GM21447 (cell line): ENCODE data around the gene TXNDC8.
A peak's percentile ranks its signal among the peaks of the same experiment; 100 is the strongest.

Experiments
- ATAC-seq: cut with Tn5 transposase; IDR thresholded peaks from one replicate; pipeline ENCODE4 v1.9.1; 2021; ENCODE audit not compliant: unreplicated experiment

TXNDC8 gene

DNA sequence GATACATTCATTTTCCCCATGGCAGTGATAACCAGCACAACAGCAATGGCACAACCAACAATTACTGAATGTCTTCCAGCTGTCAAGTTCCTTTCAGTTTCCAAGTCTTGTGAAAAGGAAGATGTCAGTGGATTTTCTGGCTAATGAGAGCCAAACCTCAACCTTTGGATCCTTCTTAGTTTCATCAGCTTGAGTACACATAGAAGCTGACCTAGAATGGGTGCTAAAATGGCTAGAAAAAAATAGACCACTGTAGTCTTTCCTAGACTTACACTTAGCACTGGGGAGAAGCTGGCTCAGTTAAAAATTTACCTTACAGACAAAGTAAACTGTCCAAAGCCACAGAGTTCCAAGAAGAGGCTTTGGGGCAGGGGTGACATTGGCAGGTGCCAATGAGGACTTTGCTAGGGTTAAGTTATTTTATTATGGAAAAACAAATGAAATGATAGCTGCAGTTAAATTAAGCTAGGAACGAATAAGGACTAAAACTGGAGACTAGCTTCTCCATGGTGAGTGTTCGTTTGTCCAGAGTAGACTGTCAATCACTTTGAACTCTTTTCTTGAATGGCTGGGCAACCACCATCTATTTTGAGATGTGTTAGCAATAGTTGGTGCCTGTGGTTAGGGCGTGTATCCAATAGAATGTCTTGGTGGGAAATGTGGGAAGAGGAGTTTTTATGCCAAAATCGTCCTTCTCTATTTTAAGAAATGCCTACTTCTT, 55.5 kb downstream of the TXNDC8 start:
- ATAC-seq: no peak

DNA sequence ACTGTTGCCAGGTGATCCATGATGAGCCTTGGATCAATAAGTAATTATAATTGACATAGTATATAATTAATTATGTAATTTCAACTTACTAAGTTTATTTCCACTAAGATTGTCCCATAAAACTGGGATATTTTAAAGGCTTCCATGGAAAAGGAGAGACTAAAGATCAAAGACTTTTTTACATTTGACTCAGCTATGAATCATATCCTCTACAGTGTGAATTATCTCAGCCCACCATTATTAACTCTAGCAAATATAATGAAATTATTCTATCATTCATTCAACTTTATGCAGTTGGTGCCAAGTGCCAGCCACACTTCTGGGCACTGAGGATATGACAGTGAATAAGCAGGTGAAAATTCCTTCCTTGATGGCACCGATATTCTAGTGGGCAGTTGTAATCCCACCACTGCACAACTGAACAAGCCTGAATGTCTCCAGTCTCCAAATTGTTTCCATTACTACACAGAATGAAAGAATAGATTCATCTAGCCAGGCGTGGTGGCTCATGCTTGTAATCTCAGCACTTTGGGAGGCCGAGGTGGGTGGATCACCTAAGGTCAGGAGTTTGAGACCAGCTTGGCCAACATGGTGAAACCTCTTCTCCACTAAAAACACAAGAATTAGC, 59.5 kb downstream of the TXNDC8 start:
- ATAC-seq: no peak

DNA sequence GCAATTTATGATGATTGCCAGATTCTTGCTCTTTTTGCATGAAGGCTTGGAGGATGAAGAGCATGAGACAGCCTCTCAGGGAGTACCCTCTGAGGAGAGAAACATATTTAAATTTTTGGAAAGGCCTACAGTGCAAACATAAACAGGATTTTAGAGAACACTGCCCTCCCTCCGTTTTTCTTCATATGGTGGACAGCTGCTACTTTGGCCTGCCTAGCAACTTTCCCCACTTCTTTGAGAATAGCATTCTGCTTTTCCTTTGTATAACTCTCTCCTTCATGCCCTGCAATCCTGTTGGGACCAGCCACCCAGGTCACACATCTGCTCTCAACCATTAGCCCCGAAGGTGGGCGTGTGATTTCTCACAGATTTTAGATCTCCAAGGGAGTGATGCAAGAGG, 60.9 kb downstream of the TXNDC8 start:
- ATAC-seq: no peak

DNA sequence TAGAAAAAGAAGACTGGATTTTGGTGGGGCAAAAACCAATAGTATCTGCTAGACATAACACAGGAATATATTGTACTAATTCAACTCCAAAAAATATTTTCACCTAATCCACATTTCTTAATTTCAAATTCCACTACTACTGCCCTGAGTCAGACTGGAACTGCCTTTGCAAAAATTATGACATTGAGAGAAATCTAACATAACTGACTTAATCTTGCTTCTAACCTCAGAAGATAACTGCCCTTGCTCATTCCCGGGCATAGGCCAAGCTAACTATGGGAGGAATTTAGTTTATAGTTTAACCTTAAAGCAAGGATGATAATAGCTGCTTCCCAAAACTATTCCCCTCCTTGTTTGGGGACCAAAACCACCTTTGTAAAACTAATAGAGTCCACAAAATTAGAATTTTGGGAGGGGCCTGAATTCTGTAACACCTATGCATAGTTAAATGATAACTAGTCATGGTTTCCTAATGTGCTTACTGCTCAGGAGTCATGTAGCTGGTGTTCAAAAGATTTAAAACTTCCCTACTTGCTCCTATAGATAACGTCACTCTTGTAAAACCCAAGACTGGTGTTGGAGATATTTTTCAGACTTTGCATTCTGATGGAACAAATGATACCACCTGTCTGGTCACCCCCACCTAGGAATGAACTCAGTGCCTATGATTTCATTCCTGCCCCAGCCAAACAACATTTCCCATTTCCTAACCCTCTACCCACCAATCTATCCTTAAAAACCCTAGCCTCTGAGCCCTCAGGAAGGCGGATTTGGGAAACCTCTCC, 67.3 kb downstream of the TXNDC8 start:
- ATAC-seq: no peak

DNA sequence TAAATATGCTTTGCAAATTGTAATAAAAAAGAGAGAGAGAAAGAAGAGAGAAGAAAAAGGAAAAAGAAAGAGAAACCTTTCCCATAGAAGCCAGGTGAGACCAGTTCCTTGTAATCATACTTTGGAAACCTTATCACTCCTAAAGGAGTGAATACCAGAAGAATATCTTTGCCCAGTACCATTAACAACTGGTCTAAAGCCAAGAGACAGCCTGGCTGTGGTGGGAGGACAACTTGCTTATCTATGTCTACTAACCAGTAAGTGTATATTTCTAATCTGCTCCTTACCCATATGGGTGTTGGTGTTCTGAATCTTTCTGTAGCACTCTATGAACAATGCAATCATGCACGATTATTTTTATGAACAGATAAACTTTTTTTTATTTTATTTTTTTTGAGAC, 70.9 kb downstream of the TXNDC8 start:
- no peak for ATAC-seq

DNA sequence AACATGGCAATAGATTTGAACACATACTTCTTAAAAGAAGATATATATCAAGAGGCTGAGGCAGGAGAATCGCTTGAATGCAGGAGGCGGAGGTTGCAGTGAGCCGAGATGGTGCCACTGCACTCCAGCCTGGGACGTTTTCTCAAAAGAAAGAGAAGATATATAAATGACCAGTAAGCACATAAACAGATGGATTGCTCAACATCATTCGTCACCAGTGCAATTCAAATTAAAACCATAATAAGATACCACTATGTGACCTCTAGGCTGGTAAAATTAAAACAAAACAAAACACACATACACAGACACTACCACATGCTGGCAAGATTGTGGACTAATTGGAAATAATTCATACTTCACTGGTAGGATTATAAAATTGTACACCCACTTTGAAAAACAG, 76.0 kb downstream of the TXNDC8 start:
- ATAC-seq: no peak

DNA sequence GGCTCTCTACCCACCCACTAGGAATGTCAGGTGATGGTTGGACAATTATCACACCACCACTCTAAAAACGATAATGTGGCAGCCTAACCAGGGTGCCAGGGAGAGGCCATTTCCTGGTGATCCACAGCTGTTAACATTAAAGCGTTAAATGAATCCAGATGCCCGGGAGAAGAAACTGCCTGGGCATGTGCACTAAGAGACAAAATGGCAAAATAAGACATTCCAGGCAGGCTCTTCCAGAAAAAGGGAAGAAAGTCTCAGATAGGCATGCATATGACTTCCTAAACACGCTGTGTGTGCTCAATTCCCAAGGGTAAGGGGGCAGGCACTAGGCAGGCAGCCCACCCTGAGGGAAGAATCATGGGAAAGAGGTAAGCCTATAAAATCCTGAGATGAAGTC, 76.8 kb downstream of the TXNDC8 start:
- no peak for ATAC-seq

DNA sequence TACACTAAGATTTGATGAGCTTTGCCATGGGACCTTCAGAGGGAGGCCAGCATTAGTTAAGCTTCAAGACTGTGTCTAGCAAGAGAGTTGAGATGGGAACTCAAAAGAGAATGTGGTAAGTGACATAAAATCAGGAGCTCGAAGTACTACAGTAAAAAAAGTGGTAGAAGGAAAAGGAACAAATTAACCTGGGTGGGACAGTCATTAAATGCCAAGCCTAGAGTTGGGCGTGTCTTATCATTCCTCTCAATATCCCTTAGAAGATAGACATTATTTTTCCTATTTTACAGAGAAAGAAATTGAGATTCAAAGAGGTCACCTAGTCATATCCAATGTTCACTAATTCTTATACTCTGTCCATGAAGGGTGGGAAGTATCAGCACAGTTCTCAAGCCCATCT, 78.1 kb downstream of the TXNDC8 start:
- ATAC-seq: no peak

DNA sequence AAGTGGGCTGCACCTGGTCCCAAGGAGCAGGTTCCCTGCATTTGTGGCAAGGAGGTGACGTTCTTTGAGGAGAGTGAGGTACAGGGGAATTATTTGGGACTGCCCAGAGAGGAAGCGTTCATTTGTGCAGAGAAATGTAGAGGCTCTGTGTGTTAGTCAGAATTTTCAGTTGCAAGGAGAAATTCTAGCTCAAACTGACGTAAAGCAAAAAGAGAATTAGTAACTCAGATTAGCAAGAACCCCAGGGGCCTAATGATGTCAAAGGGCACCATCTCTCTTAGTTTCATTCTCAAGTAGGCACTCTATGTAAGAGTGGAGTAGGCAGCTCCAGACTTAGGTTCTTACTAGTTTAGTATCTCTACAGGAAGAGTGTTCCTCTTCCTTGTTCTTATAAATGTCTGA, 79.0 kb downstream of the TXNDC8 start:
- no peak for ATAC-seq

DNA sequence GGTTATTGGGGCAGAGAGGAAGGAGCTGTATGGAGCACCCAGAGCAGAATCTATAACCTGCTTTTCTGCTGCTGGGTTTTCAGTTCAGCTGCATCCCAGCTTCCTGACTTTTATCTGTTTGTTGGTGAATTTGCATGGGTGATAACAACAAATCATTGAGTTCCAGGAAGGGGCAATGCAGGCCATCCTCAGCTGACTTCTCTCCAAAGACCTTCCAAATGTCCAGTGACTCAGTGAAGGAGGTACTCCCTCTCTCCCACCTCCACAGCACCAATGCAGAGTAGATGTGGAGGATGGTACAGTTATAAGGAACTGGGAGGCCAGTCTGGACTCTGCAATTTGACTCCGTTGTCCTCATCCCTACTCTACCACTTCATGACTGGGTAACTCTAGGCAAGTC, 79.7 kb downstream of the TXNDC8 start:
- no peak for ATAC-seq

DNA sequence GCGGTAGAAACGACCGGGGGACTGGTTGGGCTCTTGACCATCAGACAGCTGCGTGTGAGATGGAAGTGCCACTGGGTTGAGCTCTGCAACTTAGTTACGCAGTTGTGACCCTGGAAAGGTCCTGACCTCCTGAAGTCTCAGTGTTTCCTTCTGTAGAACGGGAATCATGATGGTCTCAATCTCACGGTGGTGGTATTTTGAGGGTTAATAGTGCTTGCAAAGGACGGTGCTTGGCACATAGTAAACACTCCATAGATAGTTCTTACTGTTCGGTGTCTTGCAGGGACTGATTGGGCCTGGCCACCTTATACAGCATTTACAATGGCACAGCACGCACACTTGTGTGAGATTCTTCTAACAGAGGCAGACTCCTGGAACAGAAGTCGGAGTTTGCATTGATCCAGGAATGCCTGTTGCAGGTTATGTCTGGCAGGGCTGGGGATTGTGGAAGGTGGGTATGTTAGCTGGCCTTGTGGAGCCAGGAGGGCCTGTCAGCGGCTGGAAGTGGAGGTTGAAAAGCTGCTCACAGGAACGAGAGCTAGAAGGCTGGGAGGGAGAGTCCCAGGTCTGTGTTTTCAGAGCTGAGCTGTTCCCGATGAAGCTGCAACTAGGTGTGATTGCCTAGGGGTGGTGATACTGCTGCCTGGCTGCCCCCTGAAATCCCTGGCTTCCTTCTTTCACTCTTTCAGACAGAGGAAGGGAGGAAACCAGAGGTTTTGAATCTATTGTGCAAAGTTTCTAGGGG, 80.4 kb downstream of the TXNDC8 start:
- no peak for ATAC-seq

DNA sequence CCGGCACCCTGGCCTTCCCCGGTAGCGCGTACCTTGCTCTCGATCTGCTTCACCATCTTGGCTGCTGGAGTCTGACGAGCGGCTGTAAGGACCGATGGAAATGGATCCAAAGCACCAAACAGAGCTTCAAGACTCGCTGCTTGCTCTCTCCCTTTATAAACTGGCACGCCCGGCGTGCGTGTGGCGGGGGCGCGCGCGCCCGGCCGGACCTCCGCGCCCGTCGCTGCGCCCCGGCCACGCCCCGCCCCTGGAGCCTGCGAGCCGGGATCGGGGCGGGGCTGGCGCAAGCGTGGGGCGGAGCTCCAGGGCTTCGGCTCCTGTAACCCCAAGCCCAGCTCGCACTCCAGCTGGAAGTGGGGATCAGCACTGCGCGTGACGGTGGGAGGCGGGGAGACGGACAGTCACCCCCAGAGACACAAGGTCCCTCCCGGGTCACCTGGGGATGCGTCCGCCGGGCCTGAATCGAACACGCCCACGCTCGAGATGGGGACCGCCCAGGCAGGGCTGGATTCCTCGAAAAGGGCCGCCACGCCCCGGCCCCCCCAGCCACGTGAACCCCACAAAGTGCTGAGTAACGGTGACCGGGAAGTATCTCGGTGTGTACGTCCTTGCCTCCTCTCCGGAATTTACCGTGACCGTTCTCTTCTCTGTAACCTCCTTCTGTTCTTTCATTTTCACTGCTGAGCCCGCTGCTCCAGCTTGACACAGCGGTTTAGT, 81.1 kb downstream of the TXNDC8 start, which contains the start of gene TXN:
Gene TXN (minus strand): TSS at position 128 of the 717 bp plus-strand sequence. CDS start 72 bp downstream, at position 56.
- peak; percentile 62 for ATAC-seq

DNA sequence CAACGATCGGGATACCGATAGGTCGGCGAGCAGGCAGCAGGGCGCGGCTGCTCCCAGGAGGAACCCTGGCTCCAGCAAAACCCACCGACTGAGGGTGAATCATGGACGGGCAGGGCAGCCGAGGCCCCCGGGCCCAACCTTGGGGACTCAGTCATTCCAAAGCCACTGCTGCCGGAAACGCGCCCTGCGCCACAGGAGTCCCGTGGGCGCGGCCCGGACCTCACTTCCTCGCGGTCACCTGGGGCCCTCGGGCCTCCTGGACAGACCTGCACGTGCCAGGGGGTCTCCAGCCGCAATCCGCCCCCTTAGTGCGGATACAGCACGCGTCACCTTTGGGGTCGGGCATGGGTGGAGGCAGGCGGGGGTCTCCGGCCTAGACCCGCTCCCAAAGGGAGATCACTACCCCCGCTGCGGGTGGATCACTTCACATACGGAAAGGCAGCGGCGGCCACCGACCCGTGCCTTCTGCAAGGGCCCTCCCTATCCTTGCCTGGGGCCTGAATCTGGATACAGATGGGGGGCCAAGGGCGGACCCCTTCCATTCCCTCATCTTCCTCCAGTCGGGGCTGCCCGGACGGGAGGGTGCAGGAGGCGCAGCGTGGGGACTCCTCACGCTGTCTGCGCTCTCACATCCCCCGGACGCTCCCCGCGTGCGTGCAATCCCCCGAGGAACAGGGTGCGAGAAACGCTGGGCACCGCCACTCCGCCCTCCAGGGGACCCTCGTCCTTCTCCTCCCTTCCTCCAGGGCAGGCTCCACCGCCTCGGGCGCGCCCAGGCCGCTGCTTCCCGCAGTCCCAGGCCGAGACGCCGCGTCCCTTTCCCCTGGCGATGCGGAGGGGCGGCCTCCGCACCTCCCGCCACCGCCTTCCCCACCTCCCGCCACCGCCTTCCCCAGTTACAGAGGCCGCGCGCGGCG, 81.9 kb downstream of the TXNDC8 start:
- ATAC-seq: peak; percentile 18

DNA sequence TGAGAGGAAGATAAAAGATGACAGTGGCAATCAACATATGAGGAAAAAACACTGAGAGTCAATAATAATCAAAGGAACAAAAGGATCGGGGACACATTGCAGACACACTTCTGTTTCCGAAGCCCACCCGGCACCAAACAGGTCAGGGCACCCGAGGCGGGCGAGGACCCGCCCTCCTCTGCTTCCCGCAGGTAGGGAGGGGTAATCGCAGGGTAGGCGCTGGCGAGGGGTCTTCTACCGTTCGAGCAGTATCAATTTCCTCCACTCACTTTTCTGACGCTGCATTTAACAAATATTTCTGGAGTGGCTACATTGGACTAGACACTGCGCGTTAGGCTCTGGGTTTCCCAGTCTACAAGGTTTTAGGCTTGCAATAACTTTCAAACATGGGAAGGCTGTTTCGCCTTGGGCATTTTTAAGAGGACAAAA, 82.6 kb downstream of the TXNDC8 start:
- no peak for ATAC-seq

DNA sequence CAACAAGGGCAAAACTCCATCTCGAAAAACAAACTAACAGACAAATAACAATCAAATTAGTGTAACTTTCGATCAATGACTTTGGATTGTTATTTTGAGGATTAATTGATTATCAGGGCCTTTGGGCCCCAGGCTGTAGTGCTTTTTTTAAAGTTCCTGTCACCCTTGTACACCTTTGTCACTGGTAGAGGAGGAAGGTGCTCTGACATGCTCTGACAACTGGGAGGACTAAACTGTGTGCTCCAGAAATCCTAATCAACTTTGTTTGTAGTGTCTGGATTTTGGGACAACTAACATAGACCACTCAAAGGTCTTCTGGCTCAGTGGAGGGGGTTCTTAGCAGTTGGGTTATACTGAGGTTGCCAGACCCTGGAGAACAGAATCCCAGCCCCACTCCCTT, 83.2 kb downstream of the TXNDC8 start:
- ATAC-seq: no peak
